Mesothelial cell of epicardium (in vitro differentiated cells): ENCODE measurements around the gene AUH. TPM values are rescaled to one million over a fixed set of nuclear protein-coding genes. Genes with fewer than 3 reads are reported as not detected.

Experiments
- DNase-seq, 2 experiments: peaks; one replicate each; pipeline ENCODE4 v3.0.0; 2021; ENCODE audit warnings: low spot score in 2 of 2; ENCODE audit not compliant: unreplicated experiment in 2 of 2
- H3K27ac Mint-ChIP-seq: 2 replicates; pipeline ENCODE4 v1.8.0; 2021; ENCODE audit warnings: mixed read lengths
- H3K27me3 Mint-ChIP-seq: 2 replicates; pipeline ENCODE4 v1.8.0; 2021; ENCODE audit warnings: low read depth, mixed read lengths
- H3K36me3 Mint-ChIP-seq: 2 replicates; pipeline ENCODE4 v1.8.0; 2021; ENCODE audit warnings: mixed read lengths
- H3K4me1 Mint-ChIP-seq: 2 replicates; pipeline ENCODE4 v1.8.0; 2021; ENCODE audit warnings: mixed read lengths
- H3K4me3 Mint-ChIP-seq: 2 replicates; pipeline ENCODE4 v1.8.0; 2021; ENCODE audit warnings: mild to moderate bottlenecking, moderate library complexity, mixed read lengths
- H3K9me3 Mint-ChIP-seq: 2 replicates; pipeline ENCODE4 v1.8.0; 2021; ENCODE audit warnings: mixed read lengths
- CTCF ChIP-seq: fragments of 200-600 bp; sonication (generic); IDR thresholded peaks from one replicate; pipeline ENCODE4 v1.5.0; 2021; ENCODE audit warnings: antibody characterized with exemption; ENCODE audit not compliant: unreplicated experiment
- total RNA-seq: library from RNA; stranded (reverse); gene quantifications from 3 replicates; pipeline ENCODE4 v1.2.1, GENCODE V29; 2021

The AUH gene
- total RNA-seq, 1 donor from 2014 or later = 24.8 TPM

- no peak for DNase-seq
- no peak overlapping the region for H3K4me3 Mint-ChIP-seq
- H3K36me3 Mint-ChIP-seq = peaks cover 22% of the 10 kb centered on the region
- H3K27ac Mint-ChIP-seq = no peak overlapping the region
- no peaks in the 10 kb centered on the region for H3K27me3 Mint-ChIP-seq
- peaks cover 5% of the 10 kb centered on the region for H3K4me1 Mint-ChIP-seq
- TF ChIP-seq CTCF = no peak
- peaks cover 4% of the 10 kb centered on the region for H3K9me3 Mint-ChIP-seq
Observed at GRCh38 chr9:91220491-91221135, 141.1 kb downstream of the AUH start.

GRCh38 chr9:91220021-91220420 lies 141.7 kb downstream of the AUH start:
- H3K27me3 Mint-ChIP-seq = no peaks in the 10 kb centered on the region
- H3K36me3 Mint-ChIP-seq = peaks cover 22% of the 10 kb centered on the region
- peaks cover 6% of the 10 kb centered on the region for H3K4me1 Mint-ChIP-seq
- DNase-seq = no peak
- H3K4me3 Mint-ChIP-seq = no peak overlapping the region
- peaks cover 4% of the 10 kb centered on the region for H3K9me3 Mint-ChIP-seq
- TF ChIP-seq CTCF = no peak
- no peak overlapping the region for H3K27ac Mint-ChIP-seq

GRCh38 chr9:91219557-91219956 lies 142.2 kb downstream of the AUH start:
- Mint-ChIP-seq H3K27me3 (no peaks in the 10 kb centered on the region), H3K27ac (no peak overlapping the region), H3K36me3 (peaks cover 22% of the 10 kb centered on the region), H3K4me1 (peaks cover 6% of the 10 kb centered on the region), H3K9me3 (peaks cover 4% of the 10 kb centered on the region), H3K4me3 (no peak overlapping the region)
- no peak for TF ChIP-seq CTCF
- DNase-seq = no peak

- no peak overlapping the region for H3K27ac Mint-ChIP-seq
- H3K36me3 Mint-ChIP-seq = peaks cover 20% of the 10 kb centered on the region
- TF ChIP-seq CTCF = no peak
- H3K9me3 Mint-ChIP-seq = no peaks in the 10 kb centered on the region
- H3K4me3 Mint-ChIP-seq = no peak overlapping the region
- DNase-seq = no peak
- no peaks in the 10 kb centered on the region for H3K27me3 Mint-ChIP-seq
- peaks cover 11% of the 10 kb centered on the region for H3K4me1 Mint-ChIP-seq
Observed at GRCh38 chr9:91217388-91217787, 144.3 kb downstream of the AUH start.

GRCh38 chr9:91214867-91215266 lies 146.9 kb downstream of the AUH start:
- Mint-ChIP-seq H3K27me3 (no peaks in the 10 kb centered on the region), H3K36me3 (peaks cover 13% of the 10 kb centered on the region), H3K27ac (no peak overlapping the region), H3K4me3 (no peak overlapping the region), H3K4me1 (peaks cover 19% of the 10 kb centered on the region), H3K9me3 (no peaks in the 10 kb centered on the region)
- DNase-seq = no peak
- TF ChIP-seq CTCF = no peak

- Mint-ChIP-seq H3K36me3 (peaks cover 8% of the 10 kb centered on the region), H3K4me3 (no peak overlapping the region), H3K9me3 (no peaks in the 10 kb centered on the region), H3K4me1 (peaks cover 19% of the 10 kb centered on the region), H3K27ac (no peak overlapping the region), H3K27me3 (no peaks in the 10 kb centered on the region)
- DNase-seq = no peak
- TF ChIP-seq CTCF = no peak
Observed at GRCh38 chr9:91214086-91214485, 147.6 kb downstream of the AUH start.
